Lower leg skin (tissue), 3 donors: ENCODE results near the gene SREBF1.

Source experiments
- POLR2A ChIP-seq, 2 donors: fragments of 450-650 bp; IDR thresholded peaks; one replicate each; pipeline ENCODE4 v1.6.1; 2016 to 2017; ENCODE audit warnings: antibody characterized with exemption in 2 of 2, mild to moderate bottlenecking in 1 of 2, moderate library complexity in 1 of 2
- TF ChIP-seq, protein P1 (sequence below), 3 donors: fragments of 450-650 bp; IDR thresholded peaks; one replicate each; pipeline ENCODE4 v1.5.1; 2016; ENCODE audit warnings: antibody characterized with exemption in 3 of 3, mild to moderate bottlenecking in 3 of 3, moderate library complexity in 2 of 3

- TF ChIP-seq, protein P1, sequence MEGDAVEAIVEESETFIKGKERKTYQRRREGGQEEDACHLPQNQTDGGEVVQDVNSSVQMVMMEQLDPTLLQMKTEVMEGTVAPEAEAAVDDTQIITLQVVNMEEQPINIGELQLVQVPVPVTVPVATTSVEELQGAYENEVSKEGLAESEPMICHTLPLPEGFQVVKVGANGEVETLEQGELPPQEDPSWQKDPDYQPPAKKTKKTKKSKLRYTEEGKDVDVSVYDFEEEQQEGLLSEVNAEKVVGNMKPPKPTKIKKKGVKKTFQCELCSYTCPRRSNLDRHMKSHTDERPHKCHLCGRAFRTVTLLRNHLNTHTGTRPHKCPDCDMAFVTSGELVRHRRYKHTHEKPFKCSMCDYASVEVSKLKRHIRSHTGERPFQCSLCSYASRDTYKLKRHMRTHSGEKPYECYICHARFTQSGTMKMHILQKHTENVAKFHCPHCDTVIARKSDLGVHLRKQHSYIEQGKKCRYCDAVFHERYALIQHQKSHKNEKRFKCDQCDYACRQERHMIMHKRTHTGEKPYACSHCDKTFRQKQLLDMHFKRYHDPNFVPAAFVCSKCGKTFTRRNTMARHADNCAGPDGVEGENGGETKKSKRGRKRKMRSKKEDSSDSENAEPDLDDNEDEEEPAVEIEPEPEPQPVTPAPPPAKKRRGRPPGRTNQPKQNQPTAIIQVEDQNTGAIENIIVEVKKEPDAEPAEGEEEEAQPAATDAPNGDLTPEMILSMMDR (IDR thresholded peaks at IDR 0.05): no peak
- TF ChIP-seq POLR2A (IDR thresholded peaks at IDR 0.05): no peak
Measured at GRCh38 chr17:17865035-17865434, 28.2 kb upstream of the SREBF1 start.
